Mucosa of stomach (tissue), 1 donor: ENCODE measurements around the gene TRAF6.
"Not testable (repeated sequence)": the region's sequence is repeated elsewhere in the genome, so short reads cannot be mapped to it uniquely, and the experiment has no call there.

ENCODE experiments used
- H3K27me3 ChIP-seq: one replicate; pipeline ENCODE4 v1.7.0; 2013; ENCODE audit warnings: mild to moderate bottlenecking, low read length; ENCODE audit not compliant: control insufficient read depth, insufficient read depth
- H3K36me3 ChIP-seq: one replicate; pipeline ENCODE4 v1.7.0; 2013; ENCODE audit warnings: low read length; ENCODE audit not compliant: control insufficient read depth, insufficient read depth
- H3K4me1 ChIP-seq: one replicate; pipeline ENCODE4 v1.7.0; 2013; ENCODE audit warnings: mild to moderate bottlenecking, low read length; ENCODE audit not compliant: control insufficient read depth, insufficient read depth
- H3K4me3 ChIP-seq: one replicate; pipeline ENCODE4 v1.7.0; 2013; ENCODE audit warnings: low read length
- H3K9ac ChIP-seq: one replicate; pipeline ENCODE4 v1.7.0; 2013; ENCODE audit warnings: mild to moderate bottlenecking, low read length, moderate library complexity
- H3K9me3 ChIP-seq: one replicate; pipeline ENCODE4 v1.7.0; 2013; ENCODE audit warnings: mild to moderate bottlenecking, low read length, moderate library complexity; ENCODE audit not compliant: control insufficient read depth
- donor health status: Pancreatic carcinoma.

The TRAF6 gene

GRCh38 chr11:36509694-36510593, at the start of gene TRAF6:
Gene TRAF6, minus strand, starts transcription at chr11:36510272. Its CDS starts 8,757 bp downstream, at chr11:36501515.
- Histone ChIP-seq H3K9me3 (no peaks in the 10 kb centered on the region), H3K4me1 (no peaks in the 10 kb centered on the region), H3K9ac (peak within 1 kb of the TSS; percentile 93), H3K27me3 (no peaks in the 10 kb centered on the region), H3K36me3 (no peaks in the 10 kb centered on the region), H3K4me3 (peak within 1 kb of the TSS; percentile 90)

- no peaks in the 10 kb centered on the region for H3K4me1 ChIP-seq
- H3K36me3 ChIP-seq: no peaks in the 10 kb centered on the region
- H3K27me3 ChIP-seq: no peaks in the 10 kb centered on the region
- no peak overlapping the region for H3K4me3 ChIP-seq
- H3K9me3 ChIP-seq: no peaks in the 10 kb centered on the region
- no peak overlapping the region for H3K9ac ChIP-seq
These were observed 48.7 kb upstream of the TRAF6 start for GRCh38 chr11:36558571-36559413.

- H3K4me3 ChIP-seq: no peak overlapping the region
- no peaks in the 10 kb centered on the region for H3K9me3 ChIP-seq
- no peaks in the 10 kb centered on the region for H3K27me3 ChIP-seq
- no peaks in the 10 kb centered on the region for H3K36me3 ChIP-seq
- H3K9ac ChIP-seq: no peak overlapping the region
- H3K4me1 ChIP-seq: no peaks in the 10 kb centered on the region
These were observed 47.9 kb upstream of the TRAF6 start for GRCh38 chr11:36557991-36558390.

- H3K27me3 ChIP-seq, H3K4me1 ChIP-seq, H3K4me3 ChIP-seq, H3K9me3 ChIP-seq, H3K36me3 ChIP-seq, H3K9ac ChIP-seq: not testable (repeated sequence)
These were observed 47.3 kb upstream of the TRAF6 start for GRCh38 chr11:36557390-36557789.

GRCh38 chr11:36550385-36551115, 40.5 kb upstream of the TRAF6 start:
- H3K4me1 ChIP-seq: no peaks in the 10 kb centered on the region
- H3K9me3 ChIP-seq: no peaks in the 10 kb centered on the region
- H3K27me3 ChIP-seq: no peaks in the 10 kb centered on the region
- H3K9ac ChIP-seq: no peak overlapping the region
- no peak overlapping the region for H3K4me3 ChIP-seq
- H3K36me3 ChIP-seq: no peaks in the 10 kb centered on the region

- Histone ChIP-seq H3K4me3 (no peak overlapping the region), H3K36me3 (no peaks in the 10 kb centered on the region), H3K9me3 (no peaks in the 10 kb centered on the region), H3K4me1 (no peaks in the 10 kb centered on the region), H3K9ac (no peak overlapping the region), H3K27me3 (no peaks in the 10 kb centered on the region)
These were observed 30.9 kb upstream of the TRAF6 start for GRCh38 chr11:36540998-36541397.

- Histone ChIP-seq H3K4me1 (no peaks in the 10 kb centered on the region), H3K9ac (no peak overlapping the region), H3K9me3 (no peaks in the 10 kb centered on the region), H3K36me3 (no peaks in the 10 kb centered on the region), H3K27me3 (no peaks in the 10 kb centered on the region), H3K4me3 (no peak overlapping the region)
These were observed 24.3 kb upstream of the TRAF6 start for GRCh38 chr11:36534276-36534840.

- Histone ChIP-seq H3K27me3 (no peaks in the 10 kb centered on the region), H3K4me3 (no peak overlapping the region), H3K36me3 (no peaks in the 10 kb centered on the region), H3K4me1 (no peaks in the 10 kb centered on the region), H3K9me3 (no peaks in the 10 kb centered on the region), H3K9ac (no peak overlapping the region)
These were observed 23.0 kb upstream of the TRAF6 start for GRCh38 chr11:36532941-36533601.

GRCh38 chr11:36530840-36531239, 20.8 kb upstream of the TRAF6 start:
- Histone ChIP-seq H3K27me3 (no peaks in the 10 kb centered on the region), H3K4me3 (no peak overlapping the region), H3K9me3 (no peaks in the 10 kb centered on the region), H3K36me3 (no peaks in the 10 kb centered on the region), H3K9ac (no peak overlapping the region), H3K4me1 (no peaks in the 10 kb centered on the region)

- H3K9me3 ChIP-seq: no peaks in the 10 kb centered on the region
- no peaks in the 10 kb centered on the region for H3K27me3 ChIP-seq
- no peak overlapping the region for H3K4me3 ChIP-seq
- H3K4me1 ChIP-seq: no peaks in the 10 kb centered on the region
- no peaks in the 10 kb centered on the region for H3K36me3 ChIP-seq
- no peak overlapping the region for H3K9ac ChIP-seq
These were observed 3.9 kb upstream of the TRAF6 start for GRCh38 chr11:36513965-36514364.

- no peak overlapping the region for H3K4me3 ChIP-seq
- no peak overlapping the region for H3K9ac ChIP-seq
- H3K4me1 ChIP-seq: no peaks in the 10 kb centered on the region
- H3K27me3 ChIP-seq: no peaks in the 10 kb centered on the region
- no peaks in the 10 kb centered on the region for H3K36me3 ChIP-seq
- no peaks in the 10 kb centered on the region for H3K9me3 ChIP-seq
These were observed 1.9 kb upstream of the TRAF6 start for GRCh38 chr11:36512016-36512415.
